Neural cell (in vitro differentiated cells): ENCODE data around the gene BMPR1A. TPM values are rescaled to one million over a fixed set of nuclear protein-coding genes. Genes with fewer than 3 reads are reported as not detected.

Source experiments
- H2AFZ ChIP-seq: fragments of 200-600, 300-800 bp; sonication (generic), shearing (Covaris generic); 2 replicates; pipeline ENCODE4 v1.6.0; 2014; ENCODE audit warnings: low read depth, mild to moderate bottlenecking, antibody characterized with exemption, low read length, moderate library complexity
- H3F3A ChIP-seq: fragments of 200-600 bp; shearing (Covaris generic); 2 replicates; pipeline ENCODE4 v1.6.1; 2016; ENCODE audit warnings: mild to moderate bottlenecking, moderate library complexity, mixed read lengths, antibody characterized with exemption, low read length; ENCODE audit not compliant: insufficient read depth, poor library complexity, severe bottlenecking
- H3K27ac ChIP-seq: fragments of 200-600, 300-800 bp; sonication (generic), shearing (Covaris generic); 2 replicates; pipeline ENCODE4 v1.5.1; 2014; ENCODE audit warnings: mild to moderate bottlenecking, low read length, moderate library complexity
- H3K27me3 ChIP-seq: fragments of 300-800, 200-600 bp; sonication (generic), shearing (Covaris generic); 2 replicates; pipeline ENCODE4 v1.6.0; 2014; ENCODE audit warnings: mild to moderate bottlenecking, low read depth, low read length, moderate library complexity; ENCODE audit not compliant: insufficient read depth
- H3K36me3 ChIP-seq: fragments of 300-800, 200-600 bp; sonication (generic), shearing (Covaris generic); 2 replicates; pipeline ENCODE4 v1.5.1; 2014; ENCODE audit warnings: mild to moderate bottlenecking, antibody characterized with exemption, low read length, moderate library complexity; ENCODE audit not compliant: insufficient read depth
- H3K4me2 ChIP-seq: fragments of 300-800, 200-600 bp; sonication (generic), shearing (Covaris generic); 2 replicates; pipeline ENCODE4 v1.6.0; 2014; ENCODE audit warnings: mild to moderate bottlenecking, low read length
- H3K4me3 ChIP-seq: fragments of 300-800, 200-600 bp; sonication (generic), shearing (Covaris generic); 2 replicates; pipeline ENCODE4 v1.5.1; 2014; ENCODE audit warnings: mild to moderate bottlenecking, low read length, moderate library complexity
- H3K79me2 ChIP-seq: fragments of 200-600 bp; shearing (Covaris generic); replicated peaks from 2 replicates; pipeline ENCODE4 v1.6.0; 2014; ENCODE audit warnings: mild to moderate bottlenecking, low read length, moderate library complexity; ENCODE audit not compliant: insufficient read depth
- H3K9ac ChIP-seq: fragments of 300-800, 200-600 bp; sonication (generic), shearing (Covaris generic); 2 replicates; pipeline ENCODE4 v1.6.1; 2016; ENCODE audit warnings: mild to moderate bottlenecking, low read length, mixed read lengths
- H3K9me2 ChIP-seq: fragments of 200-600 bp; shearing (Covaris generic); 2 replicates; pipeline ENCODE4 v1.6.1; 2016; ENCODE audit warnings: mild to moderate bottlenecking, low read length, mixed read lengths; ENCODE audit not compliant: insufficient read depth
- H3K9me3 ChIP-seq: fragments of 200-600, 300-800 bp; sonication (generic), shearing (Covaris generic); 2 replicates; pipeline ENCODE4 v1.6.1; 2016; ENCODE audit warnings: mild to moderate bottlenecking, mixed run types, low read length, moderate library complexity, mixed read lengths
- H4K20me1 ChIP-seq: fragments of 200-600 bp; shearing (Covaris generic); 2 replicates; pipeline ENCODE4 v1.6.1; 2016; ENCODE audit warnings: mild to moderate bottlenecking, mixed run types; ENCODE audit not compliant: insufficient read depth
- CTCF ChIP-seq: fragments of 450-650 bp; IDR thresholded peaks from 2 replicates; pipeline ENCODE4 v1.5.1; 2014; ENCODE audit warnings: antibody characterized with exemption, mild to moderate bottlenecking, moderate library complexity; ENCODE audit not compliant: poor library complexity, severe bottlenecking
- EP300 ChIP-seq: fragments of 450-650 bp; conservative IDR thresholded peaks from 2 replicates; pipeline ENCODE4 v1.6.1; 2014; ENCODE audit warnings: antibody characterized with exemption, mild to moderate bottlenecking, moderate library complexity; ENCODE audit not compliant: poor library complexity, severe bottlenecking
- EZH2 ChIP-seq: fragments of 200-600, 300-800 bp; shearing (Covaris generic), sonication (generic); IDR thresholded peaks from 2 replicates; pipeline ENCODE4 v1.6.1; 2014; ENCODE audit warnings: antibody characterized with exemption, low read length, borderline replicate concordance, mild to moderate bottlenecking; ENCODE audit not compliant: insufficient read depth, poor library complexity, severe bottlenecking
- RAD21 ChIP-seq: fragments of 450-650 bp; conservative IDR thresholded peaks from 2 replicates; pipeline ENCODE4 v1.6.1; 2014; ENCODE audit warnings: antibody characterized with exemption, mild to moderate bottlenecking, moderate library complexity
- TAF1 ChIP-seq: IDR thresholded peaks from 2 replicates; pipeline ENCODE4 v1.6.1; 2012; ENCODE audit warnings: low read depth
- polyA plus RNA-seq: library from polyadenylated mRNA; depleted of rRNA; stranded (reverse); fragments of >200 nt; gene quantifications from 2 replicates; pipeline ENCODE4 v1.2.3, GENCODE V29; 2014
- TF ChIP-seq, protein P1 (sequence below): IDR thresholded peaks from 2 replicates; pipeline ENCODE4 v1.6.1; 2012; ENCODE audit warnings: borderline replicate concordance

The BMPR1A gene
- polyA plus RNA-seq, 1 donor from 2014 or later, result 29.9 TPM

GRCh38 chr10:86880971-86881370, 124.6 kb downstream of the BMPR1A start:
- no peak overlapping the region for H3K4me2 ChIP-seq
- no peaks in the 10 kb centered on the region for H3K36me3 ChIP-seq
- no peaks in the 10 kb centered on the region for H4K20me1 ChIP-seq
- no peak overlapping the region for H2AFZ ChIP-seq
- peaks cover under 1% of the 10 kb centered on the region for H3K79me2 ChIP-seq
- TF ChIP-seq CTCF, result no peak
- TF ChIP-seq, protein P1, sequence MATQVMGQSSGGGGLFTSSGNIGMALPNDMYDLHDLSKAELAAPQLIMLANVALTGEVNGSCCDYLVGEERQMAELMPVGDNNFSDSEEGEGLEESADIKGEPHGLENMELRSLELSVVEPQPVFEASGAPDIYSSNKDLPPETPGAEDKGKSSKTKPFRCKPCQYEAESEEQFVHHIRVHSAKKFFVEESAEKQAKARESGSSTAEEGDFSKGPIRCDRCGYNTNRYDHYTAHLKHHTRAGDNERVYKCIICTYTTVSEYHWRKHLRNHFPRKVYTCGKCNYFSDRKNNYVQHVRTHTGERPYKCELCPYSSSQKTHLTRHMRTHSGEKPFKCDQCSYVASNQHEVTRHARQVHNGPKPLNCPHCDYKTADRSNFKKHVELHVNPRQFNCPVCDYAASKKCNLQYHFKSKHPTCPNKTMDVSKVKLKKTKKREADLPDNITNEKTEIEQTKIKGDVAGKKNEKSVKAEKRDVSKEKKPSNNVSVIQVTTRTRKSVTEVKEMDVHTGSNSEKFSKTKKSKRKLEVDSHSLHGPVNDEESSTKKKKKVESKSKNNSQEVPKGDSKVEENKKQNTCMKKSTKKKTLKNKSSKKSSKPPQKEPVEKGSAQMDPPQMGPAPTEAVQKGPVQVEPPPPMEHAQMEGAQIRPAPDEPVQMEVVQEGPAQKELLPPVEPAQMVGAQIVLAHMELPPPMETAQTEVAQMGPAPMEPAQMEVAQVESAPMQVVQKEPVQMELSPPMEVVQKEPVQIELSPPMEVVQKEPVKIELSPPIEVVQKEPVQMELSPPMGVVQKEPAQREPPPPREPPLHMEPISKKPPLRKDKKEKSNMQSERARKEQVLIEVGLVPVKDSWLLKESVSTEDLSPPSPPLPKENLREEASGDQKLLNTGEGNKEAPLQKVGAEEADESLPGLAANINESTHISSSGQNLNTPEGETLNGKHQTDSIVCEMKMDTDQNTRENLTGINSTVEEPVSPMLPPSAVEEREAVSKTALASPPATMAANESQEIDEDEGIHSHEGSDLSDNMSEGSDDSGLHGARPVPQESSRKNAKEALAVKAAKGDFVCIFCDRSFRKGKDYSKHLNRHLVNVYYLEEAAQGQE, result no peak
- no peak for TF ChIP-seq EZH2
- TF ChIP-seq EP300, result no peak
- H3K9me2 ChIP-seq, result no peaks in the 10 kb centered on the region
- H3K27me3 ChIP-seq, result no peaks in the 10 kb centered on the region
- H3K9me3 ChIP-seq, result no peaks in the 10 kb centered on the region
- no peaks in the 10 kb centered on the region for H3F3A ChIP-seq
- H3K9ac ChIP-seq, result no peak overlapping the region
- no peak overlapping the region for H3K4me3 ChIP-seq
- no peak overlapping the region for H3K27ac ChIP-seq

GRCh38 chr10:86888585-86889381, 132.4 kb downstream of the BMPR1A start:
- no peaks in the 10 kb centered on the region for H3K36me3 ChIP-seq
- H3K9me3 ChIP-seq, result no peaks in the 10 kb centered on the region
- H3K79me2 ChIP-seq, result peaks cover 8% of the 10 kb centered on the region
- H3F3A ChIP-seq, result no peaks in the 10 kb centered on the region
- TF ChIP-seq RAD21 (no peak), TAF1 (no peak)
- TF ChIP-seq, protein P1, result no peak
- H3K4me2 ChIP-seq, result no peak overlapping the region
- no peak overlapping the region for H2AFZ ChIP-seq
- no peak overlapping the region for H3K4me3 ChIP-seq
- no peaks in the 10 kb centered on the region for H3K9me2 ChIP-seq
- H4K20me1 ChIP-seq, result no peaks in the 10 kb centered on the region
- no peak overlapping the region for H3K27ac ChIP-seq
- no peak overlapping the region for H3K9ac ChIP-seq
- no peaks in the 10 kb centered on the region for H3K27me3 ChIP-seq
